CD4-positive, alpha-beta T cell treated with Interferon alpha-2 for 1 hour (primary cell): ENCODE results near the gene UGT3A1.

Experiments used
- DNase-seq, 2 donors: peaks; one replicate each; pipeline ENCODE4 v3.0.0-alpha.2; 2020 to 2022

UGT3A1 gene

DNA sequence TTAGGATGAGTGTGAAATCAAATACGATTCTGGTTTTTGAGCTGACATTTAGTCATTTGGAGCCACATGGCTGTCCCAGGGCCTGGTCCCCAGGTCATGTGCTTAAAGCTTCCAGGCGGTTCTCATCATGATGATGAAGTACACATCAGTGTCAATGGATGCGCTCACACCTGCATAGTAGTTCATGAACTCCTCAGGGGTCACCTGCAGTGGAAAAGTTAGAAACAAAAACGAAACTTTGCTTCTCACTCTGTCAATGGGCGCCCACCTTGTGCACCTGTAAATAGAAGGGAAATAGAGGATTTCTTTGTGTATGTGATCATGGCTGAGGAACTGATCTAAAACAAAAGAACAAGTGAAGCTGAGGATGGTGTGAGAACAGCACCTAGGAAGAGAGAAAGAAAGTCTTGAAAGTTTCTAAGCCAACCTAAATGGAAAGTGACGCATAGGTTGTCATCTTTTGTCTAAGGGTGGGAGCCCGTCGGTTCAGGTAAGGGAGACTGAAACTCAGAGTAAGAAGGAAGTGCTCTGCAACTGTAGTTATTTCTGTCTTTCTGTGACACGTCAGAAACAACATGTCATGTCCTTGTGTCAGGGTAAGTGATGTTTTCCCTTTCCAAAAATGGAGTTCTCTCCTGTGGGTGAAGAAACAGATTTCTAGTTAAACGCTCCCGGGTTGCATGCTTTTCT, 86.6 kb downstream of the UGT3A1 start:
- DNase-seq: no peak

DNA sequence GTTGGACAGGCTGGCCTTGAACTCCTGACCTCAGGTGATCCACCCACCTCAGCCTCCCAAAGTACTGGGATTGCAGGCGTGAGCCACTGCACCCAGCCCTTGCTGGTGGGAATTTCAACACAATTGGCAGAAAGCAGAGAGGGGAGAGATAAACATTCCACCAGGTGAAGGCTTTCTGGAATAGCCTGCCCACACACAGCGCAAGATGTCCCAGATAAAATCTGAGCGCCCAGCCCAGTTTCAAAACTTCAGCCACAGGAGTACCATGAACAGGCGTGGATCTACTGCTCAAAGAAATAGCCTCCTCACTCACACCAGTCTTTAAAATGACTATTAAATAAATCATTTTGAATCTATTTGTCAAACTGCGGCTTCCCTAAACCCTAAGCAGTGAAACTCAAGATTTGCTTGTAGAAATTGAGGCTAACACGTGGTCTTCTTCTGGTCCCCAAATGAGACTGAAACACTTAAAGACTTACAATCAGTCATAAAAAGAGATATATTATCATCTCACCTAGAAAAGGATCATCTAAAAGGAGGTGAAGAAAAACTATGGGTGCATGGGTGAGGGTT, 87.5 kb downstream of the UGT3A1 start:
- no peak for DNase-seq

DNA sequence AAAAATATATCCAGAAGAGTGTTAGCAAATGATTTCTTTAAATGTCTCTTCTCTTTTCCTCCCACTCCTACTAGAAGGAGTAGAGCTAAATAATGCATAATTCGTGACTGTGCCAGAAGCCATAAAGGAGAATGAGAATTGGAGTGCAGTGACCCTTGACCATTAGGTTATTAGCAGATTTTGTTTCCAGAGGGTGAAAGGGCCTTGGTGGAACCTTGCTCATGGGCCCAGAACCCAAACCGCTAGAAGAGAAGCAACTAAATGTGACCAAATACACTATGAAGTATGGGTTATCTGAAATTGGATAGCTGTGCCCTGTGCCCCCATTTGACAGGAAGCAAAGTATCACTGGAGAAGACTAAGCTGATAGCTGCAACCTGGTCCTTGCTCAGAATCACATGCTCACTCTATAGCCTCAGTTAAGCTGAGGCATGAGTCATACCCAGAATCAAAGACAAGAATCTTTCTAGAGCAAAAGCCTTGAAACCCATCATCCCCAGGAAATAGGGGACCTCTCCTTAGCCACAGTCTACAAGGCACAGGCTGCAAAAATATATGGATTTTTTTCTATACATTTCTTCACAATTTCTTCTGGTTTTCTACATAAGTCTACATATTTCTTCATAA, 89.0 kb downstream of the UGT3A1 start:
- DNase-seq: no peak
